ENCODE measurements around the gene KDM5C. TPM values are rescaled to one million over a fixed set of nuclear protein-coding genes. Genes with fewer than 3 reads are reported as not detected.
"Not testable (repeated sequence)": the region's sequence is repeated elsewhere in the genome, so short reads cannot be mapped to it uniquely, and the experiment has no call there.

KDM5C gene
- total and polyA plus RNA-seq, 2 donors (not counting 1 experiment from before 2014, with no cell fraction given) = 30.5 to 83.6 TPM

DNA sequence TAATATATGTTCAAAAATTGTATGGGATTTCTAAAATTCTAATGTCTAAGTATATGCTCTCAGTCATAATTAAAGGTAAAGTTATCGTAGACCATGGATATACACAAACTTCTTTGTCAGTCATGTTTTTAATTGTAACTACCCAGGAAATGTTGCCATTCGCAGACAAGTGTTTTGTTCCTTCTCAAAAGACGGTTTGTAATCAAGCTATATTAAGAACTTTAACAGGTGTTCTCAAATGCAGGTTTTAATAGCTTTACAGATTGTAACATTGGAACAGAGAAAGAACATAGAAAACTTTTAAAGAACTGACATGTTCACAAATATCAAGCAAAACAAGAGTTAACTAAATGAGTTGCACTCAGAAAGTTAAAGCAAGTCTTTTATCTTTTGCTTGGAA lies 58.9 kb downstream of the KDM5C start:
- Histone ChIP-seq H3K79me2 (ENCODE audit: control insufficient read depth, insufficient read depth, low read length) (no peaks in the 10 kb centered on the region), H3K4me3 (replicated peaks in 1 of 4; ENCODE audit: control extremely low read depth in 1 of 4, insufficient read depth in 1 of 4, low read depth in 3 of 4, low read length in 4 of 4) (no peak overlapping the region), H3K27me3 (ENCODE audit: control insufficient read depth, insufficient read depth, low read length) (no peaks in the 10 kb centered on the region), H3K36me3 (ENCODE audit: control insufficient read depth, insufficient read depth, low read length) (no peaks in the 10 kb centered on the region), H4K20me1 (ENCODE audit: control insufficient read depth, extremely low read depth, insufficient read depth, low read length) (no peaks in the 10 kb centered on the region), H2AFZ (ENCODE audit: low read length) (no peak overlapping the region), H3K9me3 (ENCODE audit: control insufficient read depth, insufficient read depth, low read depth, low read length) (no peaks in the 10 kb centered on the region), H3K4me1 (ENCODE audit: control insufficient read depth, extremely low read depth, insufficient read depth, low read length) (no peaks in the 10 kb centered on the region), H3K4me2 (ENCODE audit: extremely low read depth, insufficient read depth, low read length) (no peak overlapping the region), H3K27ac (ENCODE audit: insufficient read depth, low read length) (no peak overlapping the region), H3K9ac (ENCODE audit: insufficient read depth, low read length) (no peak overlapping the region)
- no peak for DNase-seq (ENCODE audit: low read depth in 2 of 2)
- no peak for TF ChIP-seq EZH2 (IDR thresholded peaks at IDR 0.05; ENCODE audit: low read length, missing control alignments)
- TF ChIP-seq, protein P1, sequence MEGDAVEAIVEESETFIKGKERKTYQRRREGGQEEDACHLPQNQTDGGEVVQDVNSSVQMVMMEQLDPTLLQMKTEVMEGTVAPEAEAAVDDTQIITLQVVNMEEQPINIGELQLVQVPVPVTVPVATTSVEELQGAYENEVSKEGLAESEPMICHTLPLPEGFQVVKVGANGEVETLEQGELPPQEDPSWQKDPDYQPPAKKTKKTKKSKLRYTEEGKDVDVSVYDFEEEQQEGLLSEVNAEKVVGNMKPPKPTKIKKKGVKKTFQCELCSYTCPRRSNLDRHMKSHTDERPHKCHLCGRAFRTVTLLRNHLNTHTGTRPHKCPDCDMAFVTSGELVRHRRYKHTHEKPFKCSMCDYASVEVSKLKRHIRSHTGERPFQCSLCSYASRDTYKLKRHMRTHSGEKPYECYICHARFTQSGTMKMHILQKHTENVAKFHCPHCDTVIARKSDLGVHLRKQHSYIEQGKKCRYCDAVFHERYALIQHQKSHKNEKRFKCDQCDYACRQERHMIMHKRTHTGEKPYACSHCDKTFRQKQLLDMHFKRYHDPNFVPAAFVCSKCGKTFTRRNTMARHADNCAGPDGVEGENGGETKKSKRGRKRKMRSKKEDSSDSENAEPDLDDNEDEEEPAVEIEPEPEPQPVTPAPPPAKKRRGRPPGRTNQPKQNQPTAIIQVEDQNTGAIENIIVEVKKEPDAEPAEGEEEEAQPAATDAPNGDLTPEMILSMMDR (conservative IDR thresholded peaks at IDR 0.05 in 1 of 2, IDR thresholded peaks at IDR 0.05 in 1 of 2; ENCODE audit: low read depth in 1 of 2, low read length in 2 of 2) = no peak

DNA sequence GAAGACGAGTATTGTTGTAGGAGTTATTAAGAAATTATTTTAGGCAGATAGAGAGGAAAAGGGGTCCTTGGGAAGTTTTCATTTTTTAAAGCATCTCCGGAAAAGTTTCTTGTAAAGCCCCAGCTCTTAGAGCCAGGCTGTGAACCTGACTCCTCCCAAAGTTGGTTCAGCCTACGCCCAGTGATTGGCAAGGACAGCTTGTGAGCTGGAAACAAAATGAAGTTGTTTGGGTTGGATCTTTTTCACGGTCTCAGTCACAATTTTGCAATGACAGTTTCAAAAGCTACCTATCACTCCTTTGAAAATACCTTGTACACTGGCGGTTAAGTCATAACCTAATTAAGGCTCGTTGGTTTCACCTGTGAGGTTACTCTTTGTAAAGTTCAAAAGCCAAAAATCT lies 60.4 kb downstream of the KDM5C start:
- not testable (repeated sequence) for H3K27me3 ChIP-seq (ENCODE audit: control insufficient read depth, insufficient read depth, low read length); H3K4me3 ChIP-seq (replicated peaks in 1 of 4; ENCODE audit: control extremely low read depth in 1 of 4, insufficient read depth in 1 of 4, low read depth in 3 of 4, low read length in 4 of 4); H3K4me1 ChIP-seq (ENCODE audit: control insufficient read depth, extremely low read depth, insufficient read depth, low read length); H3K4me2 ChIP-seq (ENCODE audit: extremely low read depth, insufficient read depth, low read length); H2AFZ ChIP-seq (ENCODE audit: low read length); DNase-seq (ENCODE audit: low read depth in 2 of 2); H3K9ac ChIP-seq (ENCODE audit: insufficient read depth, low read length); H3K27ac ChIP-seq (ENCODE audit: insufficient read depth, low read length); H3K36me3 ChIP-seq (ENCODE audit: control insufficient read depth, insufficient read depth, low read length); H3K79me2 ChIP-seq (ENCODE audit: control insufficient read depth, insufficient read depth, low read length); H3K9me3 ChIP-seq (ENCODE audit: control insufficient read depth, insufficient read depth, low read depth, low read length); H4K20me1 ChIP-seq (ENCODE audit: control insufficient read depth, extremely low read depth, insufficient read depth, low read length)

DNA sequence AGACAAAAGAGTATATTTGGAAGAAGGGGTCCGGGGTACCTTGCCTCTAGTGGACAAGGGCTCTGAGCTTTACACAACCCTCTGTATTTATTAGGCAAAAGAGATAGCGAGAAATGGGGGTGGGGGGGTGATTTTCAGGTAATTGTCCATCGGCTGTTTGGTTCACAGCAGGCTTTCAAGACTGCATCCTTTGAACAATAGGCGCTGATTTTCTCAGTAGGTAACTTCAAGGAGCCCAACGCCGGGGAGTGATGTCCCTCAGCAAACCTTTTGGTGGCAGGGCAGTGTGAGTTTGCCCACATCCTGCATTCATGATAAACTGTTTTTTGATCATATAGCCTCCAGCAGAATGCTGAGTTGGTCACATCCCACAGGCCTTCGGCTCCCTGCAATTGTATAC lies 61.6 kb downstream of the KDM5C start:
- Histone ChIP-seq H4K20me1 (ENCODE audit: control insufficient read depth, extremely low read depth, insufficient read depth, low read length) (no peaks in the 10 kb centered on the region), H3K4me3 (replicated peaks in 1 of 4; ENCODE audit: control extremely low read depth in 1 of 4, insufficient read depth in 1 of 4, low read depth in 3 of 4, low read length in 4 of 4) (no peak overlapping the region), H3K9me3 (ENCODE audit: control insufficient read depth, insufficient read depth, low read depth, low read length) (no peaks in the 10 kb centered on the region), H3K4me2 (ENCODE audit: extremely low read depth, insufficient read depth, low read length) (no peak overlapping the region), H3K27me3 (ENCODE audit: control insufficient read depth, insufficient read depth, low read length) (no peaks in the 10 kb centered on the region), H3K27ac (ENCODE audit: insufficient read depth, low read length) (no peak overlapping the region), H3K36me3 (ENCODE audit: control insufficient read depth, insufficient read depth, low read length) (no peaks in the 10 kb centered on the region), H3K9ac (ENCODE audit: insufficient read depth, low read length) (no peak overlapping the region), H3K4me1 (ENCODE audit: control insufficient read depth, extremely low read depth, insufficient read depth, low read length) (no peaks in the 10 kb centered on the region), H2AFZ (ENCODE audit: low read length) (no peak overlapping the region), H3K79me2 (ENCODE audit: control insufficient read depth, insufficient read depth, low read length) (no peaks in the 10 kb centered on the region)
- DNase-seq (ENCODE audit: low read depth in 2 of 2) = no peak
- TF ChIP-seq, protein P1 (conservative IDR thresholded peaks at IDR 0.05 in 1 of 2, IDR thresholded peaks at IDR 0.05 in 1 of 2; ENCODE audit: low read depth in 1 of 2, low read length in 2 of 2) = no peak
- TF ChIP-seq EZH2 (IDR thresholded peaks at IDR 0.05; ENCODE audit: low read length, missing control alignments) = no peak

Data from fibroblast of lung (primary cell).